Measurements from ENCODE around the gene ZDHHC1. TPM values are rescaled to one million over a fixed set of nuclear protein-coding genes. Genes with fewer than 3 reads are reported as not detected.

ZDHHC1 gene
- polyA plus RNA-seq, 1 of the 3 experiments (the other 2 are of a cell fraction): 15.8 TPM

GRCh38 chr16:67435758-67436164 lies 19.5 kb upstream of the ZDHHC1 start:
- Histone ChIP-seq H3K4me1 (ENCODE audit: control insufficient read depth in 1 of 2, insufficient read depth in 2 of 2, low read depth in 1 of 2, low read length in 1 of 2) (peaks cover 0 to 6% of the 10 kb centered on the region in 2 experiments; a peak in 1 of 4 replicates), H4K20me1 (ENCODE audit: insufficient read depth) (no peaks in the 10 kb centered on the region), H3K9ac (no peak overlapping the region), H2AFZ (ENCODE audit: low read depth) (no peak overlapping the region), H3K79me2 (ENCODE audit: insufficient read depth) (no peaks in the 10 kb centered on the region), H3K4me2 (no peak overlapping the region), H3F3A (replicated peaks; ENCODE audit: insufficient read depth) (no peaks in the 10 kb centered on the region), H3K9me3 (no peaks in the 10 kb centered on the region), H3K27ac (ENCODE audit: low read depth in 2 of 2, low read length in 1 of 2) (no peak overlapping the region), H3K4me3 (ENCODE audit: low read depth in 2 of 2, low read length in 1 of 2) (no peak overlapping the region), H3K9me2 (no peaks in the 10 kb centered on the region), H3K27me3 (ENCODE audit: insufficient read depth) (no peaks in the 10 kb centered on the region), H3K36me3 (replicated peaks in 1 of 2; ENCODE audit: control insufficient read depth in 1 of 2, insufficient read depth in 2 of 2, low read length in 1 of 2) (peaks cover 7 to 22% of the 10 kb centered on the region in 2 experiments)
- POLR2A ChIA-PET: no interaction called here
- TF ChIP-seq EP300 (IDR thresholded peaks at IDR 0.05; ENCODE audit: borderline replicate concordance in 1 of 2, low read depth in 1 of 2, low read length in 1 of 2) (no peak), REST (IDR thresholded peaks at IDR 0.05; ENCODE audit: low read depth, low read length) (no peak), MAX (IDR thresholded peaks at IDR 0.05; ENCODE audit: low read depth) (no peak)
- DNase-seq: no peak
- CTCF ChIA-PET: interaction anchor here (1.0 to 2.3 kb wide), 5 partner anchors 8 to 86 kb away, joined by 3 to 6 read pairs (median 4); no protein-coding TSS in a partner anchor
- 97% methylated on average over 16 of the region's 16 CpGs for WGBS (ENCODE audit: low lambda C conversion rate)

GRCh38 chr16:67433131-67433719 lies 16.9 kb upstream of the ZDHHC1 start:
- 97% methylated on average over 5 of the region's 5 CpGs for WGBS (ENCODE audit: low lambda C conversion rate)
- H3K27me3 ChIP-seq (ENCODE audit: insufficient read depth): no peaks in the 10 kb centered on the region; the same call in 1 of the 2 replicates
- H3K4me2 ChIP-seq: no peak overlapping the region
- H3F3A ChIP-seq (replicated peaks; ENCODE audit: insufficient read depth): no peaks in the 10 kb centered on the region
- H2AFZ ChIP-seq (ENCODE audit: low read depth): no peak overlapping the region
- peaks cover 7 to 12% of the 10 kb centered on the region in 2 experiments for H3K36me3 ChIP-seq (replicated peaks in 1 of 2; ENCODE audit: control insufficient read depth in 1 of 2, insufficient read depth in 2 of 2, low read length in 1 of 2)
- no peaks in the 10 kb centered on the region for H4K20me1 ChIP-seq (ENCODE audit: insufficient read depth)
- H3K9ac ChIP-seq: no peak overlapping the region
- no peak for DNase-seq
- no peaks in the 10 kb centered on the region for H3K9me3 ChIP-seq
- H3K9me2 ChIP-seq: no peaks in the 10 kb centered on the region
- H3K79me2 ChIP-seq (ENCODE audit: insufficient read depth): no peaks in the 10 kb centered on the region
- CTCF ChIA-PET: interaction anchor here (0.8 to 3.1 kb wide), 8 partner anchors 14 to 87 kb away, joined by 3 to 16 read pairs (median 4); partner anchors contain the start of gene ZDHHC1
- H3K4me1 ChIP-seq (ENCODE audit: control insufficient read depth in 1 of 2, insufficient read depth in 2 of 2, low read depth in 1 of 2, low read length in 1 of 2): peaks cover 0 to 11% of the 10 kb centered on the region in 2 experiments; a peak in 1 of 4 replicates
- no peak overlapping the region for H3K27ac ChIP-seq (ENCODE audit: low read depth in 2 of 2, low read length in 1 of 2)
- POLR2A ChIA-PET: interaction anchor here (0.6 to 1.0 kb wide), 2 partner anchors 14 to 236 kb away, joined by 3 to 4 read pairs; no protein-coding TSS in a partner anchor
- H3K4me3 ChIP-seq (ENCODE audit: low read depth in 2 of 2, low read length in 1 of 2): no peak overlapping the region
- TF ChIP-seq MAX (IDR thresholded peaks at IDR 0.05; ENCODE audit: low read depth) (no peak), USF1 (IDR thresholded peaks at IDR 0.05; ENCODE audit: borderline replicate concordance, low read depth) (no peak), EP300 (IDR thresholded peaks at IDR 0.05; ENCODE audit: borderline replicate concordance in 1 of 2, low read depth in 1 of 2, low read length in 1 of 2) (no peak), PBX3 (IDR thresholded peaks at IDR 0.05) (no peak), ZBTB33 (IDR thresholded peaks at IDR 0.05; ENCODE audit: borderline replicate concordance, low read depth) (no peak), REST (IDR thresholded peaks at IDR 0.05; ENCODE audit: low read depth, low read length) (no peak), RAD21 (IDR thresholded peaks at IDR 0.05; ENCODE audit: low read length) (no peak), CTCF (IDR thresholded peaks at IDR 0.05) (no peak), ELF1 (IDR thresholded peaks at IDR 0.05) (no peak)
